Fibroblast of lung (primary cell): ENCODE data around the gene INHBC.

Experiments used
- CTCF ChIP-seq, 2 donors: IDR thresholded peaks in 1 of 2; conservative IDR thresholded peaks in 1 of 2; 1 replicate in 1 of 2; 2 replicates in 1 of 2; pipeline ENCODE4 v1.5.1; 2011 to 2012; ENCODE audit warnings: low read length in 2 of 2, control low read depth in 1 of 2, inconsistent platforms in 1 of 2, low read depth in 1 of 2, mild to moderate bottlenecking in 1 of 2
- EZH2 ChIP-seq: IDR thresholded peaks from 2 replicates; pipeline ENCODE4 v1.5.1; 2012; ENCODE audit warnings: low read length, control low read depth, mild to moderate bottlenecking; ENCODE audit errors: missing control alignments

- TF ChIP-seq CTCF (conservative IDR thresholded peaks at IDR 0.05 in 1 of 2, IDR thresholded peaks at IDR 0.05 in 1 of 2; ENCODE audit: low read depth in 1 of 2, low read length in 2 of 2) (peak; percentile 74 to 98), EZH2 (no peak)
Measured at GRCh38 chr12:57459055-57459749, 24.6 kb downstream of the INHBC start.
